ENCODE data around the gene COX20.
A peak's percentile ranks its signal among the peaks of the same experiment; 100 is the strongest.
"Not testable (repeated sequence)": the region's sequence is repeated elsewhere in the genome, so short reads cannot be mapped to it uniquely, and the experiment has no call there.

Gene COX20, protein sequence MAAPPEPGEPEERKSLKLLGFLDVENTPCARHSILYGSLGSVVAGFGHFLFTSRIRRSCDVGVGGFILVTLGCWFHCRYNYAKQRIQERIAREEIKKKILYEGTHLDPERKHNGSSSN

DNA sequence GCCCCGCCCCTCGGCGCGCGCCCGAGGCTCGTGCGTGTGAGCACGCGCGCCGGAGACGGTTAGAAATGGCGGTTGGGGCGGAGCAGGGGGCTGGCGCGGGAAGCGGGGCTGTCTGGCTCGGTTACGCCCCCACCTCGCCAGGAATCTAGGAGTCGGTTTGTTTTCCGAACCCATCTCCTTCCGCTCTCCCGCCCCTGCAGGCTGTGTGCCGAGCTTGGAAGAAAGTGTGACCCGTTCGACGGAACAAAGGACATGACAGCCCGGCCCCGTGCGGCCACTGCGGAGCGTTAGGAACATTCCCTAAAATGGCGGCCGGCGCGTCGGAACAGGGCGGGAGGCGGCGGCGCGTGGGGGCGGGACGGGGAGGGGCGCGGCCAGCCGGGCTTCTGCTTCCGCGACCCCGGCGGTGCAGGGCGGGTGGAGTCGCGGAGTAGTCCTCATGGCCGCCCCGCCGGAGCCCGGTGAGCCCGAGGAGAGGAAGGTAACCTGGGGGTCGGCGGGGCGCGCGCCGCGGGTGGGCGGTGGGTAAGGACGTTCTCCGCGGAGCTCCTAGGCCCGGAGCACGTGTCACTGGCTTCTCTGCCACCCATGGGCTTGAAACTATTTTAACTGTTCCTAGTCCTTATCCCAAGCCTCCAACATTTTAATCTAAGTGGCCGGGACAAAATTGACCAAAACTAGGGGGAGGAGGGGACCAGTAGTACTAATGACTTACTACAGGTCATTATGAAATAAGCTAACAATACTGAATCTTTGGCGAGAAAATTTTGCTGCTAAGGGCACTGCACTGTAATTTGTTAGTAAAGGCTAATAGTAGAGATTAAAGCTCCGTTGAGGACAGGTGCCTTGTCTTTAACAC, at the start of gene COX20:
TSS of gene COX20 (plus strand) at position 383 of the 859 bp plus-strand sequence. CDS start at position 440, 57 bp downstream.
- DNase-seq = peak; percentile 90 to 98 (median 96)

DNA sequence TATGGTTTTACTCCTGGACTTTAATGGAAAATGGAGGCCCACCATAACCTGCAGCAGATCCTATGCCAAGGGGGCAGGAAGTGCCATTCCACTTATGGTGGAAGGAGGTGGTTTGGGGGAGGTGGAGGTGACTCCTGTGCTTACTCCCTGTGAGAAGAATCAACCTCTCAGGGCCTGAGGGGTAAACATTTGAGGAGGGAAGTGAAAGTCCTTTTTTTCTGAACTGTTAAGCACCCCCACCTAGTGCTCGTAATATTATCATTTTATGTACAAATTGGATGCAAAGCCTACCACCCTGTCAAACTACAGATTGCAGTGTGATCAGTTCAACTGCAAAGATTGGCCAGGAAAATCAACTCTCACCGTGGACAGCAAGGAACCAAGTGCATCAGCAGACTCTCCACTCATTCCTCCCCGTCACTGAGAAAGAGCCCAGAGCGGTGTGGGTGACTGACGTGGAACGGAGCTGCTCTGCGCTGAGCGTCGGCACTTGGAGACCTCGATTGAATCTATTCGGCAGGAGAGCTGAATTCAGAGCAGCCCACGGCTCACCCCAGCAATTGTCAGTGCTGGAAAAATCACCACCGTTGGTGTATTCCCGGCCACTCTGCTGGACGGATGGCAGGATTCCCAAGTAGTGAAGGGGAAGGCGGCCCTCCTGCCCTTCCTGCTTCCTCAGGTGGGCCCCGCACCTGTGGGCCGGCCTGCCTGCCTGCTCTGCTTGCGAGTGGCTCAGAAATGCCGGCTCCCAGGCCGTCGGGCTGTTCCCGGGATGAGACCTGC, 46.8 kb upstream of the COX20 start:
- DNase-seq = no peak

DNA sequence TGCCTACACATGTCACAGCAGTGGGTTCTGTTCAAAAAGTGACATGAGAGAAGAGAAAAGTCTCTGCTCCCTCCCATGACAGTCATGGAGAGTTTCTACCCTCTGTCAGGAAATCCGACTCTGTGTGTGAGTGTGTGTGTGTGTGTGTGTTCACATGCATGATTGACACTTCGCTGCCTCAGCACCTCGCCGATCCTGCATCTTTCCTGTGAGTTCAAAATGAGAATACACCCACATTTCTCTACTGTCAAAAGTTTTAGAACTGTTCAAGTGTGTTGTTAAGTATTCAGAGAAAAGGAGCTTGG, 46.2 kb upstream of the COX20 start:
- no peak for DNase-seq

DNA sequence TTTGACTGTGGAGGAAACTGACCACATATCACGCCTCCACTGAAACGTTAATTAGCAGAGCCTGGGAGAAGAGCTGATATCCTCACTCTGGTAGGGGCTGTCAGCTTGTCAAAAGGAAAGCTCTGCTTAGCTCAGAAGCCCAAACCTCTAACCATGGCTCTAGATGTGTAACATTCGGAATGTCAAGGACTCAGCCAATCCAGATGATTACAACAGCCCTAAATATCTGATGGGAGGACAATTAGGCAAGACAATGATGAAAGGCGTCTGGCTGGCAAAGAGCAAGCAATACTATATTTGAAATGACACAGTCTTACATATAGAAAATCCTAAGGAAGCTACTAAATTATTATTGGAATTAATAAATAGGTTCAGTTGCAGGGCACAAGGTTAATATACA, 45.7 kb upstream of the COX20 start:
- no peak for DNase-seq

DNA sequence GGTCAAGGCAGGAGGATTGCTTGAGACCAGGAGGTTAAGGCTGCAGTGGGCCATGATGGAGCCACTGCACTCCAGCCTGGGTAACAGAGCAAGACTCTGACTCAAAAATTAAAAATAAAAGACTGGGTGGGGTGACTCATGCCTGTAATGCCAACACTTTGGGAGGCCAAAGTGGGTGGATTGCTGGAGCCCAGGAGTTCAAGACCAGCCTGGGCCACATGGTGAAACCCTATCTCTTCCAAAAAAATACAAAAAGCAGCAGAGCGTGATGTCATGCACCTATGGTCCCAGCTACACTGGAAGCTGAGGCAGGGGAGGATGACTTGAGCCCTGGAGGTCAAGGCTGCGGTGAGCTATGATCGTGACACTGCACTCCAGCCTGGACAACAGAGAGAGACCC, 44.4 kb upstream of the COX20 start:
- peak in 1 of 3 donors; percentile 17 for DNase-seq

DNA sequence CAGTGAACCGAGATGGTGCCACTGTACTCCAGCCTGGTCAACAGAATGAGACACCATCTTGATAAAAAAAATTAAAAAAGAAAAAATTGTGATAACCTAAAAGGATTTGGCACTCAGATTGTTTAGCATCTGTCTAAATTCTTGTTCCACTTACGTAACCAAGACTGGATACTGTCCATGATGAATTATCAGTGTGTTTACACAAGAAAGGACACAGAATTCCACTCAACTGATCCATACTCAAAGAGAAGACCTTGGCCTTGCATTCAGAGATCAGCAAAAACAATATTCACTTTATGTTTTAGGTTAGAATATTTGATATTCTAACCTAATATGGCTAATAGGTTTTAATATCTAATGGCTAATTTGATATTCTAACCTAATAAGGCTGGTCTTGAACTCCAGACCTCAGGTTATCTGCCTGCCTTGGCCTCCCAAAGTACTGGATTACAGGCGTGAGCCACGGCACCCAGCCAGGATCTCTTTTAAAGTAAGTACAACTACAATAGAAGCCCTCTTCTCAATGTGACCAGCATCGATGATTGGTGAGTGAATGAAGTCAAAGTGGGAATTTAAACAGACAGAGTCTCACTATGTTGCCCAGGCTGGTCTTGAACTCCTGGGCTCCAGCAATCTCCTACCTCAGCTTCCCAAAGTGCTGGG, 43.1 kb upstream of the COX20 start:
- DNase-seq = no peak

DNA sequence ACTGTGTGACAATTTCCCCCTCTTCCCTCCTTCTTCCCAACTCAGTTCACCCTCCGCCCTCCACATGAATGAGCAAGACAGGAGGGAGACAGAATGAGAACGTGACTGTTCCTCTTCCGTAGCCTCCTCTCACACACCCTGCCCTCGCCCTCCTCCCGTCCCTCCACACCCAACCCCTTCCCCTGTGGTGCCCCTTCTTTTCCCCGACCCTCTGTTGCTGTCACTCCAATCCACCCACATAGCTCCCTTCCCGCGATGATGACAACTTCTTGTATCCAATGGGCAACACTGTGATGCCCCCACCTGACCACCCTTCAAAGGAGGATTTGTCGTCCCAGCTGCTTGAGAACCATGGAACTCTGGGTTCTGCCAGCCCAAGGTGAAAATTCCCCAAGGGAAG, 41.4 kb upstream of the COX20 start:
- DNase-seq = no peak

DNA sequence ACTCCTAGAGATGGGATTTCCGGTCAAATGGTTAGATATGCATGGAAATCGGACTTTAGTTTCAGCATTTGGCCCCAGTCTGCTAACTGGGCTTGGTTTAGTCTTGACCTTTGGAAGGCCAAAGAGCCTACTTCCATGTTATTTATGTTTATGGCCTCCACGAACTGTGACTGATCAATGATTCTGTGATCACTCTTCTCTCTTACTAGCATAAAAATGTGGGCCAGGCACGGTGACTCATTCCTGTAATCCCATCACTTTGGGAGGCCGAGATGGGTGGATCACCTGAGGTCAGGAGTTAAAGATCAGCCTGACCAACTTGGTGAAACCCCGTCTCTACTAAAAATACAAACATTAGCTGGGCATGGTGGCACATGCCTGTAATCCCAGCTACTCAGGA, 40.9 kb upstream of the COX20 start:
- not testable (repeated sequence) for DNase-seq

DNA sequence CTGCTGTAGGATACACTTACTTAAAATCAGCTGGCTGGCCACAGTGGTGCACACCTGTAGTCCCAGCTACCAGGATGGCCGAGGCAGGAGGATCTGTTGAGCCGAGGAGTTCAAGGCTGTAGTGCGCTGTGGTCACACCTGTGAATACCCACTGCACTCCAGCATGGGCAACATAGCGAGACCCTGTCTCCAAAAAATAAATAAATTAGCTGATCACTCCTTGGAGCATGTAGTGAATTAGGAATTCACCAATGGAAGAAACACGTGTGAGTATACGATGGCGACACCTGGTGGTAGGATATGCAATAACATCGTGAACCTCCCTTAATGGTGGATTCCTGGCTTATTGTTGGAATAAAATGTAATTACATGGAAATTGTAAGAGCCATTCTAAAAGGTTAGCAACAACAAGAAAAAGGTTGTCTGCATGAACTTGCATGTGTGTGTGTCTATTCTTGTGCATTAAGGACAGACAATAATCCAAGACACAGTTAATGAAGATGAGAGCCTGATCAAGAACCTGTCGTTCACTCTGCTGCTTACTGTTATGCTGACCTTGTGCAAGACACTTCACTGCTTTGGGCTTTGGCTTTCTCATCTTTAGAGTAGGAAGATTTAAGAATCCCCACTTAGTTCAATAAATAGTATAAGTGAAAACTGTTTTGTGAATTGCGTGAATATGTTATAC, 38.6 kb upstream of the COX20 start:
- peak; percentile 74 to 83 (median 80) for DNase-seq

DNA sequence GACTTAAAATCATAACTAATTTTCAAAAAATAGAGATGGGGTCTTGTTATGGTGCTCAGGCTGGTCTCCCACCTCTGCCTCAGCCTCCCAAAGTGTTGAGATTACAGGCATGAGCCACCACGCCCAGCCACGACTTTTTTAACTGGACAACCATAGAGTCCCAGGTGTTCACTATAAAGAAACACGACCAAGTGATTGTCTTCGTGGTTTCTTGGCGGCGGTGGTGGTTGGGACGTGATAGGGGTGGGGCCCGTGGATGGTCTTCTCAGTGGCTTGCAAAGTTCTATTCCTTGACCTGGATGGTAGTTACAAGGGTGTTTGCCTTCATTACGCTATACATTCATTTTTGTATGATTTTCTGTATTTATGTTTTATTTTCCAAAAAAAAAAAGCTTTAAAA, 34.6 kb upstream of the COX20 start:
- DNase-seq = no peak

DNA sequence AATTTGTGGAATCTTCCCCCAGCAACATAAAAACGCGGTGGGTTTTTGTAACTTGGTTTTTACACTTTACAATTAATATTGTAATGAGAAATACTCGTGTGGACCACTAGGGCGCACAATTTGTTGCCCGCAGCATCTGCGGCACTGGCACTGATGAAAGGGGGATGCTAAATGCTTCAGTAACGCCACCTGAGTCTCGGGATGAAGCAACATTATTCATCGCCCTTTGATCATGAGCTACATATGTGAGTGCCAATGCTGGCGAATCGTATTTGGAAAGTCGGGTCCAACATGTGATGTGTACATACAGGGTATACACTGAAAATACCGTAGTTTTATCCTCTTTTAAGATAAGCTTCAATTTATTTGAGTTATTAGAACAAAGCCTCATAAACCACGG, 34.2 kb upstream of the COX20 start:
- DNase-seq = peak; percentile 62 to 64 (median 62)

DNA sequence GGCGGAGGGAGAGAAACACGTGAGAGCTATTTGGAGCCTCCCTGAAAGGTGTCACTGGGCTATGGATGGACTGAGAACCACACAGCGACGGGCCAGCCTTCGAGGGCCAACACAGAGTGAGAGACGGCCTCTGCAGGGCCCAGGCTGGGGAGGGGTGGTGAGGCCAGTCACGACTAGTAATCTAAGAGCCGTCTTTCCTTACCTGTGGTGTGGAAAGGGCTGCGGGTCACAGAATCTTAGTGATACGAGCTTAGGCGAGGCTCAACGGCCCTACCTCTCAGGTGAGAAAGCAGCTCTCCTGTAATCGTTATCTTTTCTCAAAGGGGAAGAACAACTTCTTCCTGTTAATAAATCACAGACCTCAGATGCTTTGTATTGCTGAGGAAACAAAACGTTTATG, 33.4 kb upstream of the COX20 start:
- DNase-seq = no peak

DNA sequence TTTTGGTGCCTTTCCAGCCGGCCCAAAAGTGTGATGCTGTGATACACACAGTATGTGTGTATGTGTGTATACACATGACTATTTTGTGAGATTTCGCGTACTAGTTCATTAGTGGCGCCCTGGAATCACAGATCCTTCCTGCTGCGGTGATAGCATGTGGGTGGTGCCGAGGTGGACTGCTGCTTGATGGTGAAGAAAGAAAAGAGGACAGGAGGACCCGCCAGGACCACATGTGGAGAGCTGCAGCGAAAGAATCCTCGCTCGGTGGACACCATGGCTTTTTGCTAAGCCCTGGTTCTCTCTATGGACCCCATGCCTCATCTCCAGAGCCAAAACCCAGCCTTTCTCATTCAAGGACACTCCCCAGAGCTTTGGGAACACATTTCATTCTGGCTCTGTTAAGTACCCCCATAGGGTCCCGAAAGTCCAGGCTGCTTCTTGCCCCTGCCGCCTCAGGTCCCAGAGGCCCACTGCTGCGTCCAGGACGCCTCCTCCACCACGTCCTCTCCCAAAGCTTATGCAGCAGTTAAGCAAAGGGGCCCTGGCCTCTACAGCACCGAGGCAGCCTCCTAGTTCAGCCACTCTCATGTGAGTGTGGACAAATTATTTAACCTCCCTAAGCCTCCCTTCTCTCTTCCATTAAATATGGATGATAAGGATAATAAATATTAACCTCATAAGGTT, 32.8 kb upstream of the COX20 start:
- DNase-seq = no peak

DNA sequence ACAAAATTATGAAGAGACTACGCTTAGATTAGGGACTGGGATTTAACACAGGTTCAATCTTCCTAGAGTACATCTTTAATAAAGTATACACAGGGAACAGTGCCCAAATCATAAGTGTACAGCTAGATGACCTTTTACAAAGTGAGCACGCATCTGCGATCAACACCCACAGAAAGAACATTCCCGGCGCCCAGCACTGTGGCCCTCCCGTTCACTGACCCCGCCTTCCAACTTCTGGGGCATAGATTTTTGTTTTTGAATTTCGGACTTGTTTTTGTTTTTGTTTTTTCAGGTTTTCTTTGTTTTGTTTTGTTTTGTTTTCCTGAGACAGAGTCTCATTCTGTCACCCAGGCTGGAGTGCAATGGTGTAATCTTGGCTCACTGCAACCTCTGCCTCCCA, 30.6 kb upstream of the COX20 start:
- DNase-seq = no peak

DNA sequence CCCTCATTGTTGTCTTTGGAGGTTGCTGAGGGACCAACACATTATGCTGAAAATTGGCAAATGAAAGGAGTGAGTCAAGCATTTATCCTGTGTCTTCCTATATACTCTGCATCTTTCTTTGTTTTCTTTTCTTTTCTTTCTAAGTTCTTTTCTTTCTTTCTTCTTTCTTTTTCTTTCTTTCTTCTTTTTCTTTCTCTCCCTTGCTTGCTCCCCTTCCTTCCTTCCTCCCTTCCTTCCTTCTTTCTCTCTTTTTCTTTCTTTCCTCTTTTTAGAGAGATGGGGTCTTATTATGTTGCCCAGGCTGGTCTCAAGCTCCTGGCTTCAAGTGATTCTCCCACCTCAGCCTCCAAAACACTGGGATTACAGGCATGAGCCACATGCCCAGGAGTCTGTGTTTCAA, 28.3 kb upstream of the COX20 start:
- DNase-seq = no peak

DNA sequence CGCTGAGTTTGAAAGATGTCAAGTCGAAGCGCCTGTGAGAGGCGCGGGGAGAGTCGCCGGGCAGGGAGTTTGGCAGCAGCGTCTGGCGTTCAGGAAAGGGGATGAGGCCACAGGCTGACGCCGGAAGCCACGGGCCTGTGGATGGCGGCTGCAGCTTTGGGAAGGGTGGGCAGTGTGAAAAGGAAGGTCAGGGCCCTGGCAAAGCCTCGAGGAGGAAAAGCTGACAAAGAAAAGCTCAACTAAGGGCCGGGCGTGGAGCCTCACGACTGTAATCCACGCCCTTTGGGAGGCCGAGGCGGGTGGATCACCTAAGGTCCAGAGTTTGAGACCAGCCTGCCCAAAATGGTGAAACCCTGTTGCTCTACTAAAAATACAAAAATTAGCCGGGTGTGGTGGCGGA, 25.2 kb upstream of the COX20 start:
- no peak for DNase-seq

DNA sequence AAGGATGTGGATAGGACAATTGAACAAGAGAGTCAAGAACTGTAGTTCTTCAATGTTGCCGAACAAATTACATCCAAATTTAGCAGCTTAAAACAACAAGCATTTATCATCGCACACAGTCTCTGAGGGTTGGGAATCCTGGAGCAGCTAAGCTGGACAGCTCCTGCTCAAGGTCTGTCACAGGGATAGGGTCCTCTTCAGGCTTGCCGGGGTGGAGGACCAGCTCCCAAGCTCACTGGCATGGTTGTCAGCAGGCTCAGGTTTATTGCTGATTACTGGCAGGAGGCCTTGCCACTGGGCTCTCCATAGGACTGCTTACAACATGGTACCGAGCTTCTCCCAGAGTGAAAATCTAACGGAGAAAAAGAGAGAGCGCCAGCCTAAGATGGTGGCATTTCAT, 22.1 kb upstream of the COX20 start:
- DNase-seq = no peak

DNA sequence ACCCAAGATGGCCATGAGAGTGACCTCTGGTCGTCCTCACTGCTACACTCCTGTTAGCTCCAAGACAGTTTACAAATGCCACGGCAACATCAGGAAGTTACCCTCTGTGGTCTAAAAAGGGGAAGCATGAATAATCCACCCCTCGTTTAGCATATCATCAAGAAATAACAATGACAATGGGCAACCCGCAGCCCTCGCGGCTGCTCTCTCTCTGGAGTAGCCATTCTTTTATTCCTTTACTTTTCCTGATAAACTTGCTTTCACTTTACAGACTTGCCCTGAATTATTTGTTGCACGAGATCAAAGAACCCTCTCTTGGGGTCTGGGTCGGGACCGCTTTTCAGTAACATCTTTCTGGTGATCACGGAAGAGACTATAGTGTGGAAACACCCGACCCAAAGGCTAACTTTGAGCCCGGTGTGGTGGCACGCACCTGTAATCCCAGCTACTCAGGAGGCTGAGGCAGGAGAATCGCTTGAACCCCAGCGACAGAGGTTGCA, 19.8 kb upstream of the COX20 start:
- DNase-seq = peak; percentile 77 to 86 (median 85)

DNA sequence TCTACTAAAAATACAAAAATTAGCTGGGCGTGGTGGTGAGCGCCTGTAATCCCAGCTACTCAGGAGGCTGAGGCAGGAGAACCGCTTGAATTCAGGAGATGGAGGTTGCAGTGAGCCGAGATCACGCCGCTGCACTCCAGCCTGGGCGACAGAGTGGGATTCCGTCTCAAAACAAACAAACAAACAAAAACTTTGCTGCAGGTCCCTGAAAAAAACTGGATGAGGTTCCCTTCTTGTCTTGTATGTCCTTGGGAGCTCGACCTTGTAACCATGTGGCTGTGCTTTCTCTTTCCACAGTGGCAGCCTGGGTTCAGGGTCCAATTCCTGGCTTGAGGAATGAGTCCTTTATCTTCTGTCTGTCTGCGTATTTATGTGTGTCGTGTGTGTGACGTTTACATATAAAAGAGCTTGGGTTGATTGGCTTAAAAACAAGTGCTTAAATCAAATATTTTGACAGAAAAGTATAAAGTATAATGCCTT, 18.0 kb upstream of the COX20 start:
- DNase-seq = no peak

DNA sequence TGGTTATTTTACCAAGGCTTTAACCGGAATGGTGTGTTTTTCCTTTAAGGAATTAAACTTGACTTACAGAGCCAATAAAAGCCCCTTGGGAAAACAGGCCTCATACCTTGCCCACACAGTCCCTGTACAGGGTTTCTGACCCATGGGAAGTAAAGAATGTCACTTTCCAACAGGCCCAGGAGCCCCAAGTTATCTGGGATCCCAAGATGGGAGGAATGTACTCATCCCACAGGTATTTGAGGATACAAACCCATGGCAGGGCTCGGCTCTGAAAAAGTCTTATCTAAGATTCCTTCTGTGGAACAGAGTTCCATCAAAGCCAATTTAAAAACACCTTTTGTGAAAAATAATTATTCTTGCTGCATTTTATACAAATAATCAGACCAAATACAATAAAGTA, 15.3 kb upstream of the COX20 start:
- DNase-seq = no peak

DNA sequence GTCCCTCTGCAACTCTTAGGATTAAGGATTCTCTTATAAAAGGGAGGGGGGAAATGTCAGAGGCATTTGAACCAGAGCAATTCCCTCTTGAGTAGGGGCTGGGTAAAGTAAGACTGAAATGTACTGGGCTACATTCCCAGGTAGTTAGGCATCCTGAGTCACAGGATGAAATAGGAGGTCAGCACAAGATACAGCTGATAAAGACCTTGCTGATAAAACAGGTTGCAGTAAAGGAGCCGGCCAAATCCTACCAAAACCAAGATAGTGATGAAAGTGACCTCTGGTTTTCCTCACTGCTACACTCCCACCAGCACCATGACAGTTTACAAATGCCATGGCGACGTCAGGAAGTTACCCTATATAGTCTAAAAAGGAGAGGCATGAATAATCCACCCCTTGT, 14.3 kb upstream of the COX20 start:
- no peak for DNase-seq

DNA sequence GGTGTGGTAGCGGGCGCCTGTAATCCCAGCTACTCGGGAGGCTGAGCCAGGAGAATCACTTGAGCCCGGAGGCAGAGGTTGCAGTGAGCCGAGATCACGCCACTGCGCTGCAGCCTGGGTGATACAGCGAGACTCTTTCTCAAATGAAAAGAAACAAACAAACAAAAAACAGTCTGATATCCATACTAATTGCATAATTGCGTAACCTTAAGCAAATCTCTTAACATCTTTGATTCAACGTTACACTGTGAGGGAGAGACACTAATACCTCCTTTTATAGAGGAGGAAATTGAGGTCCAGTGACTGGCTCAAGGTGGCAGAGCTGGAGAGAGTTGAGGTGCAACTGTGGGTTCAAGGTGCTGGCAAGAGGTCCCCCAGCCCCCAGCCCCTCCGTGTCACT, 12.6 kb upstream of the COX20 start:
- DNase-seq = no peak
